DMS 273 (cell line): ENCODE data around the gene CAMTA1.

Experiments used
- DNase-seq: peaks from one replicate; lab custom pipeline; 2025; ENCODE audit not compliant: unreplicated experiment; lab: John Stamatoyannopoulos, UW

Gene CAMTA1

DNA sequence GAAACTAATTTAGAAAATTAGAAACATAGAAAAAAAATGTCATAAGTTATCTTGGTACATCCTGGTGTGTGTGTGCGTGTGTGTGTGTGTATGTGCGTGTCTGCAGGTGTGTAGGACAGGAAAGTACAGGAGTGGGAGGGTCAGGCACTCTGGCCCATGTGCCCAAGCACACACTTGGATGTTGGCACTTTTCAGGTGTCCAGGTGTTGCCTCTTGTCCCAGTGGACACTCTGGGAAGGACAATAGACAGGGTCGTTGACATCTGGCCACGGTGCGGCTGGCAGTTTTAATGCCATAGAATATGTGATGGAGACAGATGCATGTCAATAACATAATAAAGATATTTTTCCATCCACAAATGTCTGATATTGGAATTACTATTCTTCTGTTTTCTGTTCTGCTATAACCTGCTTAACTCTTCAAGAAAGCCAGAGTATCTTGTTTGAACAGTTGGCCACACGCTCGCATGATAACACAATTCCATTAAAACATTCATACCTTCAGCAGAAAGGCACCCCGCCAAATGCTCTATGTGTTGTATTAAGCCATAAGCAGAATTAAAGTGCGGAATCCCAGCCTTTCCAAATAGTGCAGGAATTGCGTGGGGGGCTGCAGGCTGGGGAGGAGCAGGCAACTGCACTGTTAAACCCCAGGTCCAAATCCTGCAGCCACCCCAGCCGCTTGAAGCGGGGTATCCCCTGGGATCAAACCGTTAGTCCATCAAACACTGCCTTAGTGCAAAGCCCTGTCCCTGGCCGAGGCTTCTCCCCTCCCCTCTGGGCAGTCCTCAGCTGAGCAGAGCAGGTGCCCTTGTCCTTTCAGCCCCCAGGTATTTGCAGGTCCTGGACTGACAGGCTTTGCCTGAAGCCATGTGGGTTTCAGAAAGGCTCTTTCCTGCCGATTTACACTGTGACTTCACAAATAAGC is 390.0 kb downstream of the CAMTA1 start:
- DNase-seq: no peak

DNA sequence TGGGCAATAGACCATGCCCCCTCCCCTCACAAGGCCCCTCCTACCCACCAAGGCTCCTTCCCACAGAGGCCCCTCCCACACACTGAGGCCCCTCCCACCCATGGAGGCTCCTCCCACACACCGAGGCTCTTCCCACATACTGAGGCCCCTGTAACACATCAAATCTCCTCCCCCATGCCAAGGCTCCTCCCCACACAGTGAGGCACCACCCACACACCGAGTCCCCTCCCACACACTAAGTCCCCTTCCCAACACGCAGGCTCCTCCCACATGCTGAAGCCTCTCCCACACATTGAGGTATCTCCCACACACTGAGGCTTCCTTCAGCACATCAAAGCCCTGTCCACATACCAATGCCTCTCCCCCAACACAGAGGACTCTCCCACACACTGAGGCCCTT is 391.8 kb downstream of the CAMTA1 start:
- DNase-seq: no peak

DNA sequence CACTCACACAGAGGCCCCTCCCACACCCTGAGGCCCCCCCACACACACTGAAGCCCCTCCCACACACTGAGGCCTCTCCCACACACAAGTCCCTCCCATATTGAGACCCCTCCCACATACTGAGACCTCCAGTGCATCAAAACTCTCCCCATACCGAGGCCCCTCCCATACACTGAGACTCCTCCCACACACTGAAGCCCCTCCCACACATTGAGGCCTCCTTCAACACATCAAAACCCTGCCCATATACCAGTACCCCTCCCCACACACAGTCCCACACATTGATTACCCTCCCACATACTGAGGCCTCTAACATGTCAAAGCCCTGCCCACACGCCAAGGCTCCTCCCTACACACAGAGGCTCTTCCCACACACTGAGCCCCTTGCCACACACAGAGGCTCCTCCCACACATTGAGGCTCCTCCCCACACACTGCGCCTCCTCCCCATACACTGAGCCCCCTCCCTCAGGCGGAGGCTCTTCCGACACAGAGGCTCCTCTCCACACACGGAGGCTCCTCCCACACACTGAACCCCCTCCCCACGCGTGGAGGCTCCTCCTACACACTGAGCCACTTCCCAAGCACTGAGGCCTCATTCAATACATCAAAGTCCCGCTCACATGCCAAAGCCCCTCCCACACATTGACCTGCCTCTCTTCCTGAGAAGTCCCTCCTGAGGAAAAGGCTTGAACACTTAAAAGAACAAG is 392.3 kb downstream of the CAMTA1 start:
- DNase-seq: no peak

DNA sequence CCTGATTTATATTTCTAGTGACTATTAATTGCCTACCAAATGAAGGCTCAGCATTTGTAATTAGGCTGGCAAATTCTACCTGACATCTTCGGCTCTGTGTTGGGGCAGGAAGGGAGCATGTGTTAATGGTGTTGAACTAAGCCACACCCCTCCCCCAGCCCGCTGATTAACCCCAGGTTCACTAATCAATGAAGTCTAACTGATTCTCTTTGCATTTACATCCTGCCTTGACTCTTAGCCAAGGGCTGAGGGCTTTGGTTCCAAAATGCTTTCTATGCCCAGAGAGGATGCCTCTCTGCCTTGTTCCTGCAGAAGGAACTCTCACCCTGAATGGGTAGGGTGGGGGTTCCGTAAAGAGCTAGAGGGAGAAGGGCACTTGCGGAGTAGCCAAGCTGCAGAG is 393.1 kb downstream of the CAMTA1 start:
- no peak for DNase-seq

DNA sequence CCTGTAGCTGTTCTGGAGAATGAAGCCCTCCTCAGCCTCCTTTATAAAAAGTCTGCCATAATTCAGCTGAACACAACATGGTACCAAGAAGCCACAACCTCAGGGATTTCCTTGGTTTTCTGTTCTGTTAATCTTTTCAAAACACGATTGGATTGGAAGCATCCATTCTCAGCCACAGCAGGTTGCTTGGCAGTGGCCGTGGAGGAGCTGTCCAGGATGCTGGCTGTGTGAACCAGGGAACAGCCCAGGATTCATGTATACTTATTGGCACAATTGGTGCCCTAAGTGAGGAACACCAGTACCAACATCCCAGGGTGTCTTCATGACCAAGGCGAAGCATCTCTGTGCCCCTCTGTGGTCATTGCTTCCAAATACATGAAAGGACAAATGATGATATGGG is 393.5 kb downstream of the CAMTA1 start:
- DNase-seq: no peak

DNA sequence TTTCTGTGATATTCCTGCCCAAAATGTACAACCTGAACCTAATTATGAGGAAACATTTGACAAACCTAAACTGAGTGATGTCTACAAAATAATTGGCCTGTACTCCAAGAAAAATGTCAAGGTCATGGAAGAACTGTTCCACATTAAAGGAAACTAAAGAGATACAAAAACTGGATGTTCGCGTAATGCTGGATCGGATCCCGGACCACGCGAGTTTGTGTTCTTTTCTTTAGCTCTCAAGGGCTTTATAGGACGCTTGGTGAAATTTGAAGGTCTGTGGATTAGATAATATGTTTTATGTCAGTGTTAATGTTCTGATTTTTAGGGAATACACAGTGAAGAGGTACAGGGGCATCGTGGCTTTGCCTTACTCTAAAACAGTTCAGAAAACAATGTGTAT is 400.5 kb downstream of the CAMTA1 start:
- DNase-seq: no peak

DNA sequence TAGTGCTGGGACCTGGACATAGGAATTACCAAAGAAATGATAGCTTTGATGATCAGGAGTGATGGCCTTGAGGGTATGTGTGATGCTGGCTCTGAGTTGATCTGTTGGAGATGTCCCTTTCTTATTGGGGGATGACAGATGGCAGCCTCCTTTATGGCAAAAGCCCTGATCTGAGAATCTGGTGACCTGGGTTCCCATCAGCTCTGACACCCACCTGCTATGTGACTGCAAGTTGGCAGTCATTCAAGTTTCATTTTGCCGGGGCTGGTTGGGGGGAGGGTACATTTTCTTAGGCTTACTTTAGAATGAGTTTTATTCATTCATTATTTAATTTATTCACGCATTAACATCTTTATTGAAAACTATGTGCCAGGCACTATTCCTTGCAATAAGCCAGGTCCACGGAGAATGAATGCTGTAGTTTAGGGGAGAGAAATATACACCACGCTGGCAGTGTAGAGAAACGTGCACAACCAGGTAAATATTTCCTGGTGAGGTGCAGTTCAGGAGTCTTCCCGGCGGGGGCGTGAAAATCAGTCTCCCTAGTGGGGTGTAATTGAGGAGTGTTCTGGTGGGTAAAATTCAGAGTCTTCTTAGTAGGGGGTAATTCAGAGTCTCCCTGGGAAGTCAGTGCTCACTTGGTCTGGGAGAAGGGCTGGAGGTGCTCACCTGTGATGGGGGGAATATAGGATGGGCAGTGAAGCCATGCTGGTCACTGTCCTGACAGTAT is 401.3 kb downstream of the CAMTA1 start:
- peak; percentile 14 for DNase-seq

DNA sequence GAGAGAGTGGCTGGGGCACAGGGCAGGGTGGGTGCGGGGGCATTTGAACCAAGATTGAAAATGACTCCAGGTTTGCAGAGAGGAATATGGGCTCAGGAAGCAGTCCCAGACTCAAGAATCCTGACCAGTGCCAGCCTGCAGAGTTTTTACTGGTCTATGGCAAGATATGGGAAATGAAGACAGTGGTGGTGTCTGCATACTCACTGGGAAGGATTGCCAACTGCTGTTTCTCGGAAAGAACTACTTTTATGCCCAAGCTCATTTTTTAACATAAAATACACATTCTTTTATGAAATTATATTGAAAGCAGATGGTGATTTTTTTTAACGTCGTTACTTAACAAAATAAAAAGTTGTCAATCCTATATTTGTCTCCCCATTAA is 401.8 kb downstream of the CAMTA1 start:
- no peak for DNase-seq

DNA sequence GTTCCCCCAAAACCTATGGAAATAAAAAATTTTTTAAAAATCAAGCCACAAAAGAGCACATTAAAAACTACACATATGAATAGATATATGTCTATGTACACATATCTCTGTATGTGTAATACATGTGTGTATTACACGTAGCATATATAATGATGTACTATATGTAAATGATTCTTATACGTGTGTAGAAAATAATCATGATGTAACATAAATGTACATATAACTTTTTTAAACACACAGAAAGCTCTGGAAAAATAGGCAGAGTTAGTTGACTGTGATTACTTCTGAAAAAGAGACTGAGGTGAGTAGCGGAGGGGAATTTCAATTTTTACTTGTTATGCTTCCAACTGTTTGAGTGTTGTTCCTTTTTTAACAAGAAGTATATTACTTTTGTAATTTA is 405.0 kb downstream of the CAMTA1 start:
- DNase-seq: no peak

DNA sequence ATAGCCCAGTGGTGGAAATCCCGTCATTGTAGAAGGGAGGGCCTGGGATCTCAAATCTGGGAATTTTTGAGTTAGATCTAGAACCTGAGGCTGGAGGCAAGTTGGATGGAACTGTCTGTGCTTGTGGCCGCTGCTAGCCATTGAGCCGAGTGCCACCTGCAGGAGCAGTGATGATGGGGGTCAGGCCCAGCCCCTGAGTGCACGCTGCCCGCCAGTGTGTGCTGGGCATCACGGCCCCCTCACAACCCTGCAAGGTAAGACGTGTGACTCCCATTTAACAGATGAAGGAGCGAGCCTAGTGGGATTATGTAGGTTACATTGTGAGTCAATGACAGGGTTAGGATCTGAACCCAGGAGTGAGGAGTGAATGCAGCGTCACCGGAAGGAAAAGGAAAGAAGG is 407.2 kb downstream of the CAMTA1 start:
- no peak for DNase-seq

DNA sequence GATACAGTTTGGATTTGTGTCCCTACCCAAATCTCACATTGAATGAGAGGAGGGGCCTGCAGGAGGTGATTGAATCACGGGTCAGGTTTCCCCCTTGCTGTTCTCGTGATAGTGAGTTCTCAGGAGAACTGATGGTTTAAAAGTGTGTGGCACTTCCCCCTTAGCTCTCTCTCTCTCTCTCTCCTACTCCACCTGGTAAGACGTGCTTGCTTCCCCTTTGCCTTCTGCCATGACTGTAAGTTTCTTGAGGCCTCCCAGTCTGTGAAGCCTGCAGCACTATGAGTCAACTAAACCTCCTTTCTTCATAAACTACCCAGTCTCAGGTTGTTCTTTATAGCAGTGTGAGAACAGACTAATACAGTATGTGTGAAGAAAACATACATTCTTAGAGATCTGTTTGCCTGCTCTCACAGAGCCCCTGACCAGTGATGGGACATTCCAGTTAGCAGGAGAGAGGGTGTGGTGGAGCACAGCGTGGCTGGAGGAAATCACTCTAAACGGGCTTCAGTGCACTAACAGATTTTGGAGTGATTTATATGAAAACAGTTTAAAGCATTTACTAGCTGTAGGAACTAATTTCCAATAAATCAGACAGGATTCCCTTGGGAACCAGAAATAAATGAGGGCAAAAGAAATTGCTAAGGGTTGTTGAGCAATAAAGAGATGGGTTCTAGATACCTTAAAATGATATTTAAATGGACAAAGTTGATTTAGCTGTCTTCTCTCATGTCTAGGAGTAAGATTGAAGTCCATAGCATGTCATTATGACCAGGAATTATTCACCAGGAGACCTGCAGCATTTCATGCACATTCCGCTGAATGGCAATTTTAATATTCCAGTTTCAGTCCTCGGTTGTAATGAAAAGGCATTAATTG is 411.0 kb downstream of the CAMTA1 start:
- DNase-seq: no peak

DNA sequence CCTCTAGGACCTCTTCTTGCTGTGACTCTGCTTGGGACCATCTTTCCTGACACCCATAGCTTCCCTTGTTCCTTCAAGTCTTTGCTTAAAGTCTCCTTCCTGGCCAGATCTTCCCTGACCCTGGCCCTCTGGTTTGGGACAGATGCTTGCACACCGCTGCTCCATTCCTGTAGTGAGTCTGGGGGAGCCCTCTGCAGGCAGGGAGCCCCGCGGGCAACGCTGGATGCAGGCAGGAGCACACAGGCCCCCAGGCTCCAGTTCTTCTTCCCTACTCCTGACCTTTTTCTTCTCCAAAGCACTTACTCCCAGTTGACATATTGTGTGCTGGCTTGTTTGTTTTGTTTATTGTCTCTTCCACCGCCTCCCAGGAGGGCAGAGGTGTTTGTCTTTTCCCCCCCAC is 413.4 kb downstream of the CAMTA1 start:
- no peak for DNase-seq

DNA sequence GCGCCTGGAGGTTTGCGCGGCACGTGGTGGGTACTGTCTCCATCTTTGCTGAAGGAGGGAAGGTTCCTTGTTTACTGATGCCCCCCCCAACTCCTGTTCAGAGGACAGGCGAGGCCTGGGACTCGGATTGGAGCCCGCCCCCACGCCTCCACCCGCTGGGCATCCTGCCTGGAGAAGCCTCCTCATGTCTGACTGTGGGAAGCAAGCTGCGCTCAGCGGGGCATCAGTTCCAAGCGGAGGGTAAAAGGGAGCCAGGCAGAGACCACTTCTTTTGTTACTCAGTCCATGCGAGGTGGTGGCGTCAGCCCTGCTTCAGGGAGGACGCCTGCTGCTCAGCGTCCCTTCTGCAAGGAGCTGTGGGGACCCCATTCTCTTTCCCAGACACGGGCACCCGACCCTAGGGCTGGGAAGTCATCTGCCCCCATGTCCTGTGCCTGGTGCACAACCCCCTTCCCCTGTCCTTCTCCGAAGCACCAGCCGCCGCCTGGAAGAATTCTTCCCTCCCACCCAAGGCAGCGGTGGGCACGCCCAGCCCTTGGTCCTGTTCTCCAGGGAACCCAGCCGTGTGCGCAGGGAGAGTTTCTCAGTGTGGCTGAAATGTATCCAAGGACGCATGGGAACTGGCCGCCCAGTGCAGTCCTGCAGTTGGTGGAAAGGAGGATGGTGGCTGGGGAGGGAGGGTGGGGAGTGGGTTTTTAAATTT is 414.0 kb downstream of the CAMTA1 start:
- DNase-seq: peak; percentile 28

DNA sequence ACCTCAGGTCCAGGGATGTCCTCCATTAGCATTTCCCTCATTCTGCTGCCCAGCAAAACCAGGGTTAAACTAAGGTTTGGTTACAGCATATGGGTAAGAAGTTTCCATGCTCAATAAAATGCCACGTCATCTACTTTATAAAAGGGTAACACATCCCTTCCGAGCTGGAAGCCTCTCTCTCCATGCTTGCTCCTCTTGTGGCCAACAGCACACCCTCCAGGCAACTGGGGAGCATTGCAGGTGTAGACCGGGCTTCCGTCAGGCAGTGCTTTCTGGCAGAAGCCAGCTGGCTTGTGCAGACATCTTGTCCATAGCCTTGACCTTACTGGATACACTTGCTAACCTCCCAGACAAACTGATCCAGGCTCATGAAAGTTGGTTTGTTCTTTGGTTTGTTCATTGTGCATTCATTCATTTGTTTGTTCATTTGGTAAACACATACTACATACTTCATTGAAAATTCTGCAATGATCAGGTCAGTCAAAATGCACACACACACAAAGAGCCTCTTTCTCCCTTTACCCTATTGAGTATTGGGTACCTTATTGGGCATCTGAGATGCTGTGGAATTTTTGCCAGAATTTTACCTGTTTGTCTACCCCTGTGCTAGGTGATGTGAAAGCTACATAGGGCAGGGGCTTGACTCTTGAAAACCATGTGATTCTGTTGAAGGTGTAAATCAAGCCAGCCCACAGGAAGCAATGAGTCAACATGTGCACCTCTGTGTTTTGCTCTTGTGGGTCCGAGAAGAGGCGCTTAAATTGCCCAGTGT is 422.8 kb downstream of the CAMTA1 start:
- peak; percentile 85 for DNase-seq

DNA sequence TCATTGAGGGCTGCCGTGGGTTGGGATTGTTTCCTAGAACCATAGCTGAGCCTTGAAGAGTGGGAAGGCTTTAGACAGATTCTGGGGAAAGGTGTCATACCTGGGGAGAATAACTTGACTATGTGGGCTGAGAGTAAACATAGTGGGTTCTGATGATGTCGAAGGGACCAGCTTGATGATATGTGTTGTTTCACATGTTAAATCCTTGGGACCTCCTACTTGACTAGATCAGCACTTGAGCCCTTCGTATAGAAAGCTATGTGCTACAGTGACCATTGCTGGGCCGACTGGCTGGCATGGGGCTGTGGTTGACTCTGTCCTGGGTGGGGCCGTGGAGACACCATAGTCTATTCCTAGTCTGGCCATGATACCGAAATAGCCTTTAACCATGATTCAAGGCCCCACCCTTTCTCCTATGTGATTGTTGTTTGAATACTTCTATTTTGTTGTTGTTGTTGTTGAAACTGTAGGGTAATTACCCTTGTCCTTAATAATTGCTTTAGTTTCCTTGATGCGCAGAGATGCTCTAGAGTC is 423.5 kb downstream of the CAMTA1 start:
- no peak for DNase-seq

DNA sequence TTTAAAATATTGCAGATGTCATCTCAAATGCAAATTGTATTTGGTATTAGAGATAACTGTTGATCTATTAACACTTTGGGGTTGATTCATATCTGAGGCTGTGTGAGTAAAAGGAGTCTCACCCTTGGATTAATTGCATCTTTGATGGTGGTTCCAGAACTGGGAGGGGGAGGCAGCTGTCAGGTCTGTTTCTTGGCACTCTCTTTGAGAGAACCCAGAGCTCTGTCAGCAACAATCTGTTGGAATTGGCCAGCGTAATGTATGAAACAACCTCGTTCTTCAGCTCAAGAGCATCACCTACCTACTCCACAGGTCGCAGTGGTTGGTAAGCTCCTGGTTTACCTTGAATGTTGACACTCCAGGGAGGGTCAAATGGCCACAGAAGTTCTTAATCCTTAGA is 424.1 kb downstream of the CAMTA1 start:
- peak; percentile 55 for DNase-seq

DNA sequence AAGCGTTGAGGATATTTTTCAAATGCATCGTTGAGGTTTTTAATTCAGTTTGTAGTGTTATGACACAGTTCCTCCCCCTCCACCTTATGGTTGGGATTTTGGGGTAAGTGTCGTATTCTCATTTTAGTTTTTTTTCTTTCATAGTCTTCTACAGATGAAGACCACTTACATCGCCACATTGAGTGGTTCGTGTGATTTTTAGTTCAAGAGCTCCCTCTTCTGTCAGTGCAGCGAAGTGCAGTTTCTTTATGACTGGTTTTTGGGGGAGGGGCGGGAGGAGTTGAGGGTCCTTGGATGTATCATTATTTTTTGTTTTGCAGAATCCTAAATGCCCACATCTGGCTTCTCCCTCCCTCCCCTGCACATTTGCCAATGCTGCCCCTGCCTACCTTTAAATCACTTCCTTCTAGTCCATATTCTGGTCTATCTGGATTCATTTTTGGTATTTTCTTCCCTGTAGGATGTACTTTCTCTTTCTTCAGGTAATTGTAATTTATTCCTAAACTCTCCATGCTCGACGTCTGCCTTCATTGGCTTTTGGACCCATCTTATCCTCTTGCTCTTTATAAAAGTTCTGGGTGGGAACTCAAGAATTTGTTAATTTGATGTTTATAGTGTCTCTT is 433.1 kb downstream of the CAMTA1 start:
- peak; percentile 78 for DNase-seq

DNA sequence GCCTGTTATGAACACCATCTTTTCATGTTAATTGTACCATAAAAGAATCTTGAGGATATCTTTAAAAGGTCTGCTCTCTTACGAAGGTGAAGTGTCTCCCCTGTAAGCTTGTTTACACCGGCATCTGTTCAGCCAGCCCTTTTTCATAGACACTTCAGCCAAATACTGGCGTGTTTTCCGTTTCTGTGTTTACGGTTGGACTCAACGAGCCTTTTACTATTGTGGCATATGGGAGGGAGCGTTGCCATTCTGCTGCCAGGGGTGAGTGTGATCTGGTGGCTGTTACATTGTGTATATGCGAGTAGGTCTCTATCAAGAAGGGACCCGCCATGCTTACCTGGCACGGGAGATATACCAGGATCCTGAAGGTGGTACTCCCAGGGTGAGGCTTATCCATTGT is 433.8 kb downstream of the CAMTA1 start:
- DNase-seq: peak; percentile 25

DNA sequence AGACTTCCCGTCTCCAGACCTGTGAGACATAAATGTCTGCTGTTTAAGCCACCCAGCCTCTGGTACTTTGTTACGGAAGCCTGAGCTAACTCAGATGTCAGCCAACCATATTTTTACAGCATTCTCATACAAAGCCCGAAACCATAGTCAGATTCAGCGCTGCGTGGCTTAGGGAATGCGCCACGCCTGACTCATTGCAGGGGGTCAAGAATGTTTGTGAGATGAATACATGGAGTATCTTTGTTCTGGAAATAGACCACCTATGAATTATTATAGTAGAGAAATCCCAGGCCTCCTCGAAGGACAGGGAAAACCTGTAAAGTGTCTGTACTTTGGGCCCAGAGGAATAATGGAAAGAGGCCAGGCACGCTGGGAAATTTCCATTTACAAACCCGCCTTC is 434.8 kb downstream of the CAMTA1 start:
- no peak for DNase-seq
